Neural cell (in vitro differentiated cells): ENCODE measurements around the gene MICAL2. TPM values are rescaled to one million over a fixed set of nuclear protein-coding genes. Genes with fewer than 3 reads are reported as not detected.

Experiments used
- H2AFZ ChIP-seq: fragments of 200-600, 300-800 bp; sonication (generic), shearing (Covaris generic); 2 replicates; pipeline ENCODE4 v1.6.0; 2014; ENCODE audit warnings: low read depth, mild to moderate bottlenecking, antibody characterized with exemption, low read length, moderate library complexity
- H3F3A ChIP-seq: fragments of 200-600 bp; shearing (Covaris generic); 2 replicates; pipeline ENCODE4 v1.6.1; 2016; ENCODE audit warnings: mild to moderate bottlenecking, moderate library complexity, mixed read lengths, antibody characterized with exemption, low read length; ENCODE audit not compliant: insufficient read depth, poor library complexity, severe bottlenecking
- H3K27ac ChIP-seq: fragments of 200-600, 300-800 bp; sonication (generic), shearing (Covaris generic); 2 replicates; pipeline ENCODE4 v1.5.1; 2014; ENCODE audit warnings: mild to moderate bottlenecking, low read length, moderate library complexity
- H3K27me3 ChIP-seq: fragments of 300-800, 200-600 bp; sonication (generic), shearing (Covaris generic); 2 replicates; pipeline ENCODE4 v1.6.0; 2014; ENCODE audit warnings: mild to moderate bottlenecking, low read depth, low read length, moderate library complexity; ENCODE audit not compliant: insufficient read depth
- H3K36me3 ChIP-seq: fragments of 300-800, 200-600 bp; sonication (generic), shearing (Covaris generic); 2 replicates; pipeline ENCODE4 v1.5.1; 2014; ENCODE audit warnings: mild to moderate bottlenecking, antibody characterized with exemption, low read length, moderate library complexity; ENCODE audit not compliant: insufficient read depth
- H3K4me2 ChIP-seq: fragments of 300-800, 200-600 bp; sonication (generic), shearing (Covaris generic); 2 replicates; pipeline ENCODE4 v1.6.0; 2014; ENCODE audit warnings: mild to moderate bottlenecking, low read length
- H3K4me3 ChIP-seq: fragments of 300-800, 200-600 bp; sonication (generic), shearing (Covaris generic); 2 replicates; pipeline ENCODE4 v1.5.1; 2014; ENCODE audit warnings: mild to moderate bottlenecking, low read length, moderate library complexity
- H3K79me2 ChIP-seq: fragments of 200-600 bp; shearing (Covaris generic); replicated peaks from 2 replicates; pipeline ENCODE4 v1.6.0; 2014; ENCODE audit warnings: mild to moderate bottlenecking, low read length, moderate library complexity; ENCODE audit not compliant: insufficient read depth
- H3K9ac ChIP-seq: fragments of 300-800, 200-600 bp; sonication (generic), shearing (Covaris generic); 2 replicates; pipeline ENCODE4 v1.6.1; 2016; ENCODE audit warnings: mild to moderate bottlenecking, low read length, mixed read lengths
- H3K9me2 ChIP-seq: fragments of 200-600 bp; shearing (Covaris generic); 2 replicates; pipeline ENCODE4 v1.6.1; 2016; ENCODE audit warnings: mild to moderate bottlenecking, low read length, mixed read lengths; ENCODE audit not compliant: insufficient read depth
- H3K9me3 ChIP-seq: fragments of 200-600, 300-800 bp; sonication (generic), shearing (Covaris generic); 2 replicates; pipeline ENCODE4 v1.6.1; 2016; ENCODE audit warnings: mild to moderate bottlenecking, mixed run types, low read length, moderate library complexity, mixed read lengths
- H4K20me1 ChIP-seq: fragments of 200-600 bp; shearing (Covaris generic); 2 replicates; pipeline ENCODE4 v1.6.1; 2016; ENCODE audit warnings: mild to moderate bottlenecking, mixed run types; ENCODE audit not compliant: insufficient read depth
- EP300 ChIP-seq: fragments of 450-650 bp; conservative IDR thresholded peaks from 2 replicates; pipeline ENCODE4 v1.6.1; 2014; ENCODE audit warnings: antibody characterized with exemption, mild to moderate bottlenecking, moderate library complexity; ENCODE audit not compliant: poor library complexity, severe bottlenecking
- EZH2 ChIP-seq: fragments of 200-600, 300-800 bp; shearing (Covaris generic), sonication (generic); IDR thresholded peaks from 2 replicates; pipeline ENCODE4 v1.6.1; 2014; ENCODE audit warnings: antibody characterized with exemption, low read length, borderline replicate concordance, mild to moderate bottlenecking; ENCODE audit not compliant: insufficient read depth, poor library complexity, severe bottlenecking
- MXI1 ChIP-seq: fragments of 450-650 bp; conservative IDR thresholded peaks from 2 replicates; pipeline ENCODE4 v1.6.1; 2014; ENCODE audit warnings: antibody characterized with exemption, mild to moderate bottlenecking; ENCODE audit not compliant: poor library complexity, severe bottlenecking
- POLR2AphosphoS5 ChIP-seq: IDR thresholded peaks from 2 replicates; pipeline ENCODE4 v1.6.1; 2012
- RAD21 ChIP-seq: fragments of 450-650 bp; conservative IDR thresholded peaks from 2 replicates; pipeline ENCODE4 v1.6.1; 2014; ENCODE audit warnings: antibody characterized with exemption, mild to moderate bottlenecking, moderate library complexity
- SMC3 ChIP-seq: fragments of 450-650 bp; conservative IDR thresholded peaks from 2 replicates; pipeline ENCODE4 v1.6.1; 2014; ENCODE audit warnings: antibody characterized with exemption, mild to moderate bottlenecking, moderate library complexity; ENCODE audit not compliant: poor library complexity
- TAF1 ChIP-seq: IDR thresholded peaks from 2 replicates; pipeline ENCODE4 v1.6.1; 2012; ENCODE audit warnings: low read depth
- polyA plus RNA-seq: library from polyadenylated mRNA; depleted of rRNA; stranded (reverse); fragments of >200 nt; gene quantifications from 2 replicates; pipeline ENCODE4 v1.2.3, GENCODE V29; 2014
- TF ChIP-seq, protein P1 (sequence below): fragments of 450-650 bp; IDR thresholded peaks from 2 replicates; pipeline ENCODE4 v1.5.1; 2014; ENCODE audit warnings: antibody characterized with exemption, mild to moderate bottlenecking, moderate library complexity; ENCODE audit not compliant: poor library complexity, severe bottlenecking
- TF ChIP-seq, protein P2 (sequence below): IDR thresholded peaks from 2 replicates; pipeline ENCODE4 v1.6.1; 2012; ENCODE audit warnings: borderline replicate concordance

The MICAL2 gene
- polyA plus RNA-seq, 1 donor from 2014 or later, result 2.2 TPM

DNA sequence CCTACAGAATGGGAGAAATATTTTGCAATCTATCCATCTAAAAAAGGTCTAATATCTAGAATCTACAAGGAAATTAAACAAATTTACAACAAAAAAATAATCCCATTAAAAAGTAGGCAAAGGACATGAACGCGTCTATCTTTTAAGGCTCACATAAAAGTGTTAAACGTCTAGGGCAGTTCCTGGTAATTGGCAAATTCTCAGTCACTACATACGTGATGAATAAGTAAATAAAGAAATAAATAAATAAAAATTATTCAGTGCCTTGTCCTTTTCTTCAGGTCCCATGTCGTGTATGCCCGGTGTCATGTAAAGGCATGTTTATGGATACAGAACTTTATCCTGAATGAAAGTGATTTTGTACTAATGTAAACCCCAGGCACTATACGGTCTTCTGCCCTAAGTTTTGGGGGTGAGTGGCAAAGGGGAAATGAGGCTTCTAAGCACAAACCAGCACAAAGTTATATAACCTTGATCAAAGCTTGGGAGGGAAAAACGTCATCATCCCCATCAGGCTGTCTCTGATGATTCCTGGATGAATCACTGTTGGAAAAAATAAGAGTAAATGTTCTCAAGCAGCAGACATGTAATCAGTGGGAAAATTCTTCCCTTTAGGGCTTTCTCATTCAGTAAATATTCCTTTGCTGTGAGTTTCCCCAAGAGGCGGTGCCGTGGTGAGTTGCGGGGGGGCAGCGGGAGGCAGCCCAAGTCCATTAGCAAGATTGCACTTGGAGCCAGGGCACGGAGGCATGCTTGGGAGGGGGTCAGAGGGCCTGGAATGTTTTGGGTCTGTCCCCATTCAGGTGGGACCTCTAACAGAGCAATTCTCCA is 30.4 kb upstream of the MICAL2 start:
- Histone ChIP-seq H2AFZ (no peak overlapping the region), H3K9me3 (no peaks in the 10 kb centered on the region), H3K27ac (no peak overlapping the region)

DNA sequence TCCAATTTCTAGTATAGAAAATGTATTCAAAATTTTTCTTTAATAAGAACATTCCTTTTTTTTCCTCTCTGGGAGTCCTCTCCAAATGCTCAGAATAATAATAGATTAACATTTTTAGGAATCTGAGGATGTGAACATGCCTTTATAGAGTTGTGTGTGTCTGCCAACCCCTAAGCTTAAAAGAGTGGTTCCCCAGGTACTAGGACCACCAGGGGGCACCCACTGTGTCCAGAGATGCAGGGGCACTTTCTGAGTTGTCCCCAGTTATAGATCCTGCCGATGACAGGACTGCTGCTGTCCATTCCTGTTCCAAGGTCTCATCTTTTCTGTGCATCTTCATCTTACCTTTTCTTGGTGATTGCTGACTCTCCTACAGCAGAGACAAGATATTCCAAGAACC is 27.0 kb upstream of the MICAL2 start:
- Histone ChIP-seq H3K4me2 (no peak overlapping the region), H3K9ac (no peak overlapping the region), H3F3A (no peaks in the 10 kb centered on the region), H2AFZ (no peak overlapping the region), H3K36me3 (no peaks in the 10 kb centered on the region), H3K9me3 (no peaks in the 10 kb centered on the region), H4K20me1 (no peaks in the 10 kb centered on the region), H3K79me2 (no peaks in the 10 kb centered on the region), H3K4me3 (no peak overlapping the region), H3K27ac (no peak overlapping the region), H3K9me2 (no peaks in the 10 kb centered on the region), H3K27me3 (no peaks in the 10 kb centered on the region)
- no peak for TF ChIP-seq TAF1
- TF ChIP-seq RAD21, result no peak
- TF ChIP-seq MXI1, result no peak
- no peak for TF ChIP-seq SMC3
- TF ChIP-seq POLR2AphosphoS5, result no peak
- TF ChIP-seq, protein P1, sequence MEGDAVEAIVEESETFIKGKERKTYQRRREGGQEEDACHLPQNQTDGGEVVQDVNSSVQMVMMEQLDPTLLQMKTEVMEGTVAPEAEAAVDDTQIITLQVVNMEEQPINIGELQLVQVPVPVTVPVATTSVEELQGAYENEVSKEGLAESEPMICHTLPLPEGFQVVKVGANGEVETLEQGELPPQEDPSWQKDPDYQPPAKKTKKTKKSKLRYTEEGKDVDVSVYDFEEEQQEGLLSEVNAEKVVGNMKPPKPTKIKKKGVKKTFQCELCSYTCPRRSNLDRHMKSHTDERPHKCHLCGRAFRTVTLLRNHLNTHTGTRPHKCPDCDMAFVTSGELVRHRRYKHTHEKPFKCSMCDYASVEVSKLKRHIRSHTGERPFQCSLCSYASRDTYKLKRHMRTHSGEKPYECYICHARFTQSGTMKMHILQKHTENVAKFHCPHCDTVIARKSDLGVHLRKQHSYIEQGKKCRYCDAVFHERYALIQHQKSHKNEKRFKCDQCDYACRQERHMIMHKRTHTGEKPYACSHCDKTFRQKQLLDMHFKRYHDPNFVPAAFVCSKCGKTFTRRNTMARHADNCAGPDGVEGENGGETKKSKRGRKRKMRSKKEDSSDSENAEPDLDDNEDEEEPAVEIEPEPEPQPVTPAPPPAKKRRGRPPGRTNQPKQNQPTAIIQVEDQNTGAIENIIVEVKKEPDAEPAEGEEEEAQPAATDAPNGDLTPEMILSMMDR, result no peak
- TF ChIP-seq, protein P2, sequence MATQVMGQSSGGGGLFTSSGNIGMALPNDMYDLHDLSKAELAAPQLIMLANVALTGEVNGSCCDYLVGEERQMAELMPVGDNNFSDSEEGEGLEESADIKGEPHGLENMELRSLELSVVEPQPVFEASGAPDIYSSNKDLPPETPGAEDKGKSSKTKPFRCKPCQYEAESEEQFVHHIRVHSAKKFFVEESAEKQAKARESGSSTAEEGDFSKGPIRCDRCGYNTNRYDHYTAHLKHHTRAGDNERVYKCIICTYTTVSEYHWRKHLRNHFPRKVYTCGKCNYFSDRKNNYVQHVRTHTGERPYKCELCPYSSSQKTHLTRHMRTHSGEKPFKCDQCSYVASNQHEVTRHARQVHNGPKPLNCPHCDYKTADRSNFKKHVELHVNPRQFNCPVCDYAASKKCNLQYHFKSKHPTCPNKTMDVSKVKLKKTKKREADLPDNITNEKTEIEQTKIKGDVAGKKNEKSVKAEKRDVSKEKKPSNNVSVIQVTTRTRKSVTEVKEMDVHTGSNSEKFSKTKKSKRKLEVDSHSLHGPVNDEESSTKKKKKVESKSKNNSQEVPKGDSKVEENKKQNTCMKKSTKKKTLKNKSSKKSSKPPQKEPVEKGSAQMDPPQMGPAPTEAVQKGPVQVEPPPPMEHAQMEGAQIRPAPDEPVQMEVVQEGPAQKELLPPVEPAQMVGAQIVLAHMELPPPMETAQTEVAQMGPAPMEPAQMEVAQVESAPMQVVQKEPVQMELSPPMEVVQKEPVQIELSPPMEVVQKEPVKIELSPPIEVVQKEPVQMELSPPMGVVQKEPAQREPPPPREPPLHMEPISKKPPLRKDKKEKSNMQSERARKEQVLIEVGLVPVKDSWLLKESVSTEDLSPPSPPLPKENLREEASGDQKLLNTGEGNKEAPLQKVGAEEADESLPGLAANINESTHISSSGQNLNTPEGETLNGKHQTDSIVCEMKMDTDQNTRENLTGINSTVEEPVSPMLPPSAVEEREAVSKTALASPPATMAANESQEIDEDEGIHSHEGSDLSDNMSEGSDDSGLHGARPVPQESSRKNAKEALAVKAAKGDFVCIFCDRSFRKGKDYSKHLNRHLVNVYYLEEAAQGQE, result no peak
- TF ChIP-seq EP300, result no peak
- no peak for TF ChIP-seq EZH2

More for the DNA sequence above, 30.4 kb upstream of the MICAL2 start:
- Histone ChIP-seq H4K20me1 (no peaks in the 10 kb centered on the region), H3K4me3 (no peak overlapping the region), H3K9me2 (no peaks in the 10 kb centered on the region), H3K9ac (no peak overlapping the region), H3K27me3 (no peaks in the 10 kb centered on the region), H3K79me2 (no peaks in the 10 kb centered on the region), H3K4me2 (no peak overlapping the region), H3K36me3 (no peaks in the 10 kb centered on the region), H3F3A (no peaks in the 10 kb centered on the region)
- TF ChIP-seq RAD21, result no peak
- no peak for TF ChIP-seq TAF1
- TF ChIP-seq MXI1, result no peak
- TF ChIP-seq, protein P2, result peak; percentile 71
- TF ChIP-seq POLR2AphosphoS5, result no peak
